ENCODE measurements around the gene LRRC8D.

LRRC8D gene

DNA sequence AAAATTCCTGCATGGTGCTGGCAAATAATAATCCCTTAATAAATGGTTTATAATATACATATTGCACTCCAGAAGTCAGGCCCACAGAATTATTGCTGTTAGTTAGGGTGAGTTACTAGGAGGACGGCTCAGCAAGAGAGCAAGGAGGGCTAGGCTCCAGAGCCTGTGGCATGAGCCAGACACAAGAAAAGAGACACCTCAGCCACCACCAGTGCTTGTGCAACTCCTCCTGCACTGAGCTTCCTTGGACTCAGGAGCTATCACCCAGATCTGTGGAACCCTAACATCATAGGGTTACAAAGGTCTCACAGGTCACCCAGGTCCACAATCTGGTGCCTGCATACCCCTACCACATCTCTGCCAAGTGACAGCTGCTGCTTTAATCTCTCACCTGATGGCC, 12.8 kb upstream of the LRRC8D start:
- DNase-seq: no peak

DNA sequence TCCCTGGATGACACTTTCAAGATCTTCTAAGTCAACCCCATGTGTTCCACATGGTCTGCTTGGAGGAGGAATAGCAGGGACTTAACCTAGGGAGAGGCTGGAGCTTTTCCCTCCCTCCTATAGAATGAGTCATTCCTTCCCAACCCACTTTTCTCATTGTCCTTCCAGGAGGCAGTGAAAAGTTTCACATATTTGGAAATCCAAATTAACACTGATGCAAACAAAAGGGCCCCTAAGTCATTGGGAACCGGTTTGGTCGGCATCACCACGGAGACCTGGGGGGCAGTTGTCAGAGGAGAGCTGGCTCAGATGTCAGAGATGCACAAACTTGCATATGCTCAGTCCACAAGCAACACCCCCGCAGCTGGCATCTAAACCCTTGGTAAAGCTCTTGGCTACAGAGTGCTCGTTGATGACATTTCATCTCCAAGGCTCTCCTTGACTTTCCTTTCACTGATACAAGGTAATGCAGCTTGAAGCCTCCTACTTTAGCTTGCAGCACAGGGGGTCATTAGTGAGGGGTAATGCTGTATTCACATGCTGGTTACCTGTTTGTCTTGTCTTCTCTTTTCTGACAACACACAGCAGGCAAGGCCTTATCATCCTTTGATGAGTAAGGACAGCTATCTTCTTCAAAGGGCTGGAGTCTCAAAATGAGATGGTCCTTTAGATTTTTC, 12.3 kb upstream of the LRRC8D start:
- DNase-seq: peak; percentile 90

DNA sequence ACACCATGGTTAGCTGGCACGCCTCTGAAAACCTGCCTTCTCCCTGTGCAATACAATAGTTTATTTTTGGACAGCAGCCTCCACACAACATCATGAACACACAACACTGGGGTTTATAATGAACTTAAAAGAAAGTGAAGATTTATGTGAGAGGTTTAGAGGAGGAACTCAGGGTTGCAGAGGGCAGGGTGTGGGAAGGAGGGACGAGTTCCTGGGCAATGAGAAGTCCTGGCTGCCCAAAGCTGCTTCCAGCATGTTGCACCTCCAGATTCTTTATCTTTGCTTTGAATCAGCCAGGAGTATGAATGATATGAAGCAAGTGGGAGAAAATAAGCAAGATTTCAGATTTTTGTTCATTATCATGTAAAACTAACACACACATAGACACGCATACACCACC, 11.3 kb upstream of the LRRC8D start:
- no peak for DNase-seq

DNA sequence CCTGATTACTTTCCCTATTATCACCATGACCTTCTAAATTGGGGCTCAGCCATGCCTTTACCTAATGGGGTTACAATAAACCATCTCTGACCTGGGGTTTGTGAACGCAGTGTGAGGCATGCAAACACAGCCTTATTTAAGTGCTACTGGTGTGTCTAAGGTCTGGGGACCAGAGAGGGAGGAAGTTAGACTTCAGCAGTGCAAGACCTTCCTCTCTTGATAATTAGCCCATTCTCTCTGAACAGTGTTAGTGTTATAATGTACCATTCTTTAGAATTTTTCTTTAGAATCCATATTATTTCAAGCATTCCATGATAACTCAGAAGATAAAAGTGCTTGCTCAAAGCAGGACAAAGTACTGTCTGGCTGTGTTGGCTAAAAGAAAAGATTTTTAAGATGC, 10.5 kb upstream of the LRRC8D start:
- no peak for DNase-seq

DNA sequence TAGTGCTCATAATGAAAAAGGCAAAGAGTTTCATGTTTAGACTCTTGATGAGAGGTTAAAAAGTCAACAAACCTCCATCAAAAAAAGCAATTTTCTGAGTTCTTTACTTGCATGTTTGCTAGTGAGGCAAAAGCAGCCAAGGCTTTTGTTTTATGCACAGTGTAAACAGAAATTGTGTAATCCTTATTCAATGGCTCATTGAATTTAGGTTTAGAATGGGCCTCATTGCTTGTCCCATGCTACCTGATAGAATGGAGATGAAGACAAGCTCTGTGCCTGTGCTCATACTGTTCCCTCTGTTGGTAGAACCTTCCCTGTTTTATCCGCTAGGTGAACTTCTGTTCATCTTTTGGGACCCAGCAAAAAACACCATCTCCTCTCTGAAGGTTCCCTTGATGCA, 10.0 kb upstream of the LRRC8D start:
- DNase-seq: no peak

DNA sequence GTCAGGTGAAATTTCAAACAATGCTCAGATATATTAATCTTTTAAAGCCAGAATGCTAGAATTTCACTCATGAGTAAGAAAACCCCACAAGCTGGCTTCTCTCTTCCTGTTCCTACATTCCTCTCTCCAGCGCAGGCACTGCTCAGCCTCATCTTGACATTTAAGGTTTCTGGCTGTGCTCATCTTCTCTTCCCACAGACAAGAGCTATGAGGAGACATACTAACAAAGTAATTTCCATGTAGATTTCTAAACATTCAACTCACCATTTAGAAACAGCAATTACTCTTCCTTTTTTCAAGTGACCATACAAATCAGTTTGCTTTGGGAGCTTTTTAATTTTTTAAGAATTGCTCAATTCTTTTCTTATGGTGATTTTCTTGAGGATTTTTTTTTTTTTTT, 7.8 kb upstream of the LRRC8D start:
- DNase-seq: peak; percentile 80

DNA sequence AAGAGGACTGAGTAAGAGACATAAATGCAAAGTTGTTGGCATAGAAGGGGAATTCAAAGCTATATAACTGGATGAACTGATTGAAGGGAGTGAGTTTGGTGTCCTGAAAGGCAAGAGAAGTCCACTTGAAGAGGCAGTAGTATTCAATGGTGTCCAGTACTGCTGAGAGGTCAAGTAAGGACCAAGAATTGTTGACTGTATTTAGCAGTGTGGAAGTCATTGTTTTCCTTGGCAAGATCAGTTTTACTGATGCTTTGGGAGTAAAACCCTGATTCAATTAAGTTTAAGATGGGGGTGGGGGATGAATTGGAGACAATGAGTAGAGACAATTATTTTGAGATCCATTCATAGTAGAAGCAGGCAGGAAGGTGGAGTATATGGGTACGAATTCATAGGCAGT, 5.8 kb upstream of the LRRC8D start:
- no peak for DNase-seq

DNA sequence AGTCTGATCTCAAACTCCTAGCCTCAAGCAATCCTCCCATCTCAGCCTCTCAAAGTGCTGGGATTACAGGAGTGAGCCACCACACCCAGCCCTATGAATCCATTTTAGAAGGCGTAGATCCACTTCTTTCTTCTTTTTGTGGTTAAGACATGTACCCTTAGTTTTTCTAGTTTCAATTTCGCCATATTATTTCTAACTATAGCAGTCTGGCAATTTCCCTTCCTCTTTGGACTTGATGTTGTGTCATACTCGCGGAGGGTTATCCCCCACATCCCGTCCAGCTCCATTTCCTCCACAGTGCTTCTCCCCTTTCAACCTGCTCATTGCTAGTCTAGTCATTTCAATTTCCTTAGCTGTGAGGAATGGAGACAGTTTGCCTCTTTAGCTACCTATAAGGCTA, 5.2 kb upstream of the LRRC8D start:
- DNase-seq: no peak

DNA sequence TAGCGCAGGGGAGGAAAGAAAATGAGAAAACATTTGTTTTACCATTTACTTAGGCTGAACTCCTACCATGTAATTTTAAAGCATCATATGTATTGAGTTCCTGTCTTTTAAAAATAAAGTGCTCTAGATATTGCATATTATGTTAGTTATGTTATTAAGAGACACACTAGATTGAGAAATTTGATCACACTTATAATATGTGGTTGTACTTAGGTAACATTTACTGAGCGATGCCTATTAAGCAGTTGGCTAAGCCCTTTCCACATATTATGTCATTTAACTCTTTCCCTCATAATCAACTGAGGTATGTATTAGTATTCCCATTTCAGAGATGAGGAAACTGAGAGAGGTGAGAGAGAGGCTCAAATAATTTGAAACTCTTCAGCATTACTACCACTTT, 4.5 kb upstream of the LRRC8D start:
- no peak for DNase-seq

DNA sequence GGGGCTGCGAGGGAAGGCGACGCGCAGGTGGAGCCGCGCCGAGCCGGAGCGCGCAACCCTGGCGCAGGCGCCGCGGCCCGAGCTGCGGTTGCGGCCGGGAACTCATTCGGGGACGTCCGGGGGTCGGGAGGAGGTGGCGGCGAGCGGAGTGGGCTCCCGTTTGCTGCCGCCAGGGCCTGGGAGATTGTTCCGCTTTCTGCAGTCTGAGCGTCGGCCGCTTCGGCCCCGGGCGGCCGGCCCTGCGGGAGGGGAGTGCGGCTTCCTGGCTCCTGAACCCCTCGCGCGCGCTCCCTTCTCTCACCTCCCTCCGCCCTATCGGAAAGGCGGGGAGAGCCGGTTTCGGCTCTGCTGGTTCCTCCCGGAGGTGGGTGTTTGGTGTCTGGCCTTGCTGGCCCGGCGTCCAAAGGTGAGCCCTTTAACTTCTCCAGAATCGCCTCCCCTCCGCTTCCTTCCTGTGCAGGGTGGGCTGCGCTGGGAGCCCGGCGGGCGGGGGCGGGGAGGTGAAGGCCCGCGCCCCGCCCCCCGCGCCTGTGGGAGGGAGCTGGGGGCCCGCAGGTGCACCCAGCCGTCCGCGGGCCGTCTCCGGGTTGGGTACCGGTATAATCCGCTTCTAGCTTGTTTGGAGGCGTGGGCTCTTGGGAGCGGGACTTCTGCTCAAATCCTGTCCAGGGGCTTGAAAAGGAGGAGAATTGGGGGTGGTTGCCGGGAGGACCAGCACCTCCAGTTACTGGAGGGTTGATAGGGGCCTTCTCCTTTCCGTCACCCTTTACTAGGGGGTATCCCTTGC, 683 bp downstream of the LRRC8D start:
- DNase-seq: peak; percentile 76

DNA sequence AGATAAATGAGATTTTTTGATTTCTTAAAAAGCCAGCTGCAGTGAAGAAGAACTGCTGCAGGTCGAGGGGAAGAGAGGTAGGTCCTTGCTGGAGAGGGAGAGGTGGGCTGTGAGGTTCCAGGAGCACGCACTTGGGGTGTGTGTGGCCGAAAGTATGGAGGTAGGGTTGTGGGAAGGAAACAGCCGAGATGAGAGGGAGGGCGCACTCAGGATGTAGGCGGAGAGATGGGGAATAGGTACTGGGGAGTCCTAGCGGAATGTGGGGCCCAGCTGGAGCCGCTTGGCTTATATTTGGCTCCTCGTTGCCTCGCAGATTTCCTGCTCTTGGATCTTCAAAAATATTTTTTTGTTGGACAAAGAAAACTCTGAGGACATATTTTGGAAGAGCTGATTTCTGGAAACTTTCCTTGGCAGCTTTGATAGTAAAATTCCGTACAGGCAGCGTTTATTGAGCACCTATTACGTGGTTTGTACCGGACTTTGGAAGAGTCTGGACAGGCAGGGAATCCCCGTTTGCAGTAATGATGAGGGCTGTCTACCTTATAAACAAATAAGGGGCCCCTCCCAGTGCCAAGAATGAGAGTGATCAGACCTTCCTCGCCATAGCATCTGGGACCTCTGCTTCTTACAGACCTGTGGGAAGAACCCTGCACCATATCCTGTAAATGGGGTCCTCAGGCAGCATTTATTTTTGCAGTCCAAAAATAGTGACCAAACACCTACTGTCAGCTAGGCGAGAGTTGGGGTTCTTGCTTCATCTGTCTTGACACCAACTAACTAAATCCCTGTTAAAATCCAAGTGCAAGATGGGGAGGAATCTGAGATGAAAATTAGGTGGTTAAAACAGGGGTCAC, 1.5 kb downstream of the LRRC8D start:
- no peak for DNase-seq

DNA sequence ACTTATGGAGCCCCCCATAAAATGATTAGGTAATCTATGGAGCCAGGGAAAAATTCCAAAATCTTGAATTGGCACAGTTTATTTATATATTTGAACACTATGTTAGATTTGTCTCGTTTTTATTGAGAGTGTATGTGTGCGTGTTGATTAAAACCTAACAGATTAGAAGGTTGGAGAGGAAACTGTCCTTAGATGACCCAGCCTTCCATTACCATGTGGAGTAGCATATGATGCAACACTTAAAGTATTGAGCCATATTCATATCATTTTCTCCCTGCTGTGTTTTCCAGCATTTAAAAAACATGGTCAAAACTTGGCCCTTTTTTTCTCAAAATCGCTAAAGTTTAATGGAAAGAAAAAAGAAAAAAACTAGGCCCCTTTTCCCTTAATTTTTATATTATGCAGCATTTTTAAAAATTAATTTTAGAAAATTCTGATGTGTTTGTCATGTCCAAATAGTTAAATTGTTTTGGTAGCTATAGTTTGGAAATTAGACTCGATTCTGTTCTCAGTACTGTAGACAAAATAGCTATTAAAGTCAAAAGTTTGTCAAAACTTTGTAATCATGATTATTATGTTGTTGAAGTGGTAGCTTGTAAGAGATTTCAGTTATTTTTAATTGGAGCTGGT, 2.3 kb downstream of the LRRC8D start:
- no peak for DNase-seq

DNA sequence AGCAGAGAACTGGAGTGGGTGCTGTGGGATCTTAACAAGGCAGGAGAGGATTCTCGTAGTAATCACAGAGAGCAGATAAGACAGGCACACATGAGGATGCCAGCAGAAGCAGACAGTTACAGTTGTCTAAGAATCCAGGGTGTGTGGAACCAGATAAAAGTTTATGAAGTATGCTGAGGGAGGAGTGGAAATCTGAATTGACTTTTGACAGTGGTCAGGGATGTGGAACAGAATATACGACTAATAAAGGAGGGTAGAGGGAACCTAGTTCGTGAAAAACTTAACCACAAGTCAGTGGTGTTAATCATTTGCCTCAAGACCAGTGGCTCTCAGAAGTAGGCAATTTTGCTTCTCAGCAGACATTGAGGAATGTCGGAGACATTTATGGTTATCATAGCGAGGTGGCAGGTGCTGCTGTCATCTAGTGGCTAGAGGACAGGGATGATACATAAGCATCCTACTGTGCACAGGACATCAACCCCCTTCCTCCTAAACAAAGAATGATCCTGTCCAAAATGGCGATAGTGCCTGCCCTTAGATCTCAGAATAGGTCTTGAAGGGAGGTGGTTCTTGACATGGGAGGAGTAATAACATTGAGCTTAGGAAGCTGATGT, 3.0 kb downstream of the LRRC8D start:
- DNase-seq: no peak

DNA sequence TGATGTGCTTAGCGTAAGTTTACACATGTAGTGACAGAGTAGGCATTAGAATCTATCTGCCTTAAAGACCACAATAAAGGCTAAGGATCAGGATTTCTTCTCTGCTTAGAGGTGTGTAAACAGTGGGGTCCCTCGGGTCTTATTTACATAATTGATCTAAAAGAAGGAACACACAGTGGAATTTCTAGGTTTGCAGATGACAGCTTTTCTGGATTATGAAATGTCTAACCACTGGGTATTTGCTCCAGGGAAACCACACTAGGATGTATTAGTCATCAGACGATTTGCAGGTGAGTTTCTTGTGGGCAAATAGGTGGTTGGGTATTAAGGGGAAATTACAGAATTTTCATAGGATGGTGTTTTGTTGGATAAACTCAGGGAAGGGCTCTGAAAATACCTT, 5.8 kb downstream of the LRRC8D start:
- DNase-seq: no peak

DNA sequence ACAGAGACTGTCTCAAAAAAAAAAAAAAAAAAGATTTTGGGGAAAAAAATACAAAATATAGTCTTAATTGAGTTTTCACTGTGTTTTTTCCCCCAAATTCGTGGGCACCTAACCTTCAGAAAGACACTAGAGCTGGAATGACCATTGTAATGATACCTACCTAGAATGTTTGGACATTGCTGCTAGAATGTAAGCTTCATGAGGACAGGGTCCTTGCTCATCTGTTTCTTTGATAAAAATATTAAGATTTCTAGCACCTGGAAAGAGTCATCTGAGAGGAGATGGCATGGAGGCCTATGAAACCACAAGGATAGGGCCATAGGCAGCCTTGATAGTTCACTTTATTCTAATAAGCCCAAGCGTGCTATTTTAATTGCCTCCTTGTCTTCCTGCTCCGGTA, 6.5 kb downstream of the LRRC8D start:
- DNase-seq: no peak

DNA sequence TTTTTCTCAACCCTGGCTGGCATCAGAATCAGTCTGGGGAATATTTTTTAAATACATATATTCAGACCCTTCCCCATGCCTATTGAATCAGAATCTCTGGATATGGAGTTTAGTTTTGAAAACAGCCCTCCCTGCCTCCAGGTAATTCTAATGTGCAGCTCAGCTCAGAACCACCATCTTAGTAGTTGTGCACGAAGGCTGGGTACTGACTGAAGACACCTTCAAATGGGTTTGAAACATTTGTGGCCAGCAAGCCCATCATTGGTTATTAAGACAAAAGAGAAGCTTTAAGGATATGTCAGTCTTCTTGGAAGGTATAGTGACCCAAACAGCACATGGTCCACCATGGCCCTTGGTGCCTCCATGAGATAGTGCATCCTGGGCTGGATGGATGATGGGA, 7.1 kb downstream of the LRRC8D start:
- no peak for DNase-seq

DNA sequence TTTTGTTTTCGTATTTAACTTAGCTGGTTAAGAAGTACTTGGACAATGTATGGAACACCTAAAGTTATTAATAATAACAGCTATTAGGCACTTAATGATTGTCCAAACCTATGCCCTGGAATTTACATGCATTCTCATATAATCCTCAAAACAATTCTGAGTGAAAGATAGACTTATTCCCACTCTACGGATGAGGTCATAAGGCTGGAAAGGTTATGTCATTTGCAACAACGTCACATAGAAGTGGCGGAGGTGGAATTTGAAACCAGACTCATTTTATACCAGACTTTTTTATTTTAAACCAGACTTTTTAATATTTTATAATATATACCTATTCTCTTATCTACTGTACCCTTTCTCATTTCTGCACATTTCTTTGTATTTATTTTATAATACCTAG, 8.4 kb downstream of the LRRC8D start:
- DNase-seq: no peak

DNA sequence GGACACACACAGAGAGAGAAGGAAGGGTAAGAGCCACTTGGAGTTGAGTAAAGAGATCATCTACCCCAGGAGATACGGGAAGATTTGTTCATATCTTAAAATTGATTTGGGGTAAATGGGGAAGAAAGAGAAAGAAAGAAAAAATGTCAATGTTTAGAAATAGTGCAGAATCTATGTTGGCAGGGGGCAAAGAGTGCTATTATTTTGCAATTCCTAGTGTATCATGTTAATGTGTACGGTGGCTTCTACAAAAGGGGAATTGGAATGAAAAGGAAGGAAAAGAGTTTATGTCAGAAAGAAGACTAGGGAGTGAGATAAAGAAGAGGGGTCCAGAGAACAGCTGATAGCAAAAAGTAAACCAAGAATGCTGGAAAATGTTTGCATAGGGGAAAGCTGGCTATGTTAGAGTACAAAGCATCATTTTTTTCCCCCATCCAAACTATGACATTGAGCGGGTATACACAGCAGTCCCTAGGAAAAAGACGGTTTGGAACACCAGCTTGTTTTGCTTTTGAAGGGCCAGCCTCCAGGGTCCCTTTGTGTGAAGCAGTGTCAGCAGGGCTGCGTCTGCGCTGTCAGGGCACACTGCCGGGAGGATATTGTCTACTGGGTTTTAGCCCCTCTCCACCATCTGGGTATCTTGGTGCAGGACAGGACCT, 10.8 kb downstream of the LRRC8D start:
- DNase-seq: no peak

DNA sequence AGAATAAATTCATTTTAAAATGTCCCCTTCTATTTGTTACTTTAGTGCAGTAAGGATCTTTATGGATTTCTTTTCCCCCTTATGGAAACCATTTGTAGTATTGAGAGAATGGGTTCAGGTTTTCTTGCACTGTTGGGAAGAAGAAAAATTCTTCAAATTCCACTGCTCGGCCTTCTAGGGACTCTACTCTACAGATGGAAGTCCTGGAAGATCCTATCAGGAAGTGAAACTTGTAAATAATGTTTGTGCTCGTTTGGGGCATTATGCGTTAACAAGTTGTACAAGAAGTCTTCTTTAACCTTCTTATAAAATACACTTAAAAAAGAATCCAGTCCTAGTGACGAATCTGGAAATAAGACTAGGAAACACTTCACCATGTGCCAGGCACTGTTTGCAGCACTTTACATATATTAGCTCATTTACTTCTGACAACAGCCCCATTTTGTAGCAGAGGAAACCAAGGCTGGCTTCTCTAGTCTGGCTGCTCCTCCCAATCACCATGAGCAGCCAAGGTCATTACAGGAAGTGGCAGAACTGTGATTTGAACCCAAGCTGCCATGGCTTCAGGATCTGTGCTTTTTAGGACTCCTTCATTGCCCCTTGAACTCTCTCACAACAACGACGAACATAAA, 11.8 kb downstream of the LRRC8D start:
- DNase-seq: no peak

DNA sequence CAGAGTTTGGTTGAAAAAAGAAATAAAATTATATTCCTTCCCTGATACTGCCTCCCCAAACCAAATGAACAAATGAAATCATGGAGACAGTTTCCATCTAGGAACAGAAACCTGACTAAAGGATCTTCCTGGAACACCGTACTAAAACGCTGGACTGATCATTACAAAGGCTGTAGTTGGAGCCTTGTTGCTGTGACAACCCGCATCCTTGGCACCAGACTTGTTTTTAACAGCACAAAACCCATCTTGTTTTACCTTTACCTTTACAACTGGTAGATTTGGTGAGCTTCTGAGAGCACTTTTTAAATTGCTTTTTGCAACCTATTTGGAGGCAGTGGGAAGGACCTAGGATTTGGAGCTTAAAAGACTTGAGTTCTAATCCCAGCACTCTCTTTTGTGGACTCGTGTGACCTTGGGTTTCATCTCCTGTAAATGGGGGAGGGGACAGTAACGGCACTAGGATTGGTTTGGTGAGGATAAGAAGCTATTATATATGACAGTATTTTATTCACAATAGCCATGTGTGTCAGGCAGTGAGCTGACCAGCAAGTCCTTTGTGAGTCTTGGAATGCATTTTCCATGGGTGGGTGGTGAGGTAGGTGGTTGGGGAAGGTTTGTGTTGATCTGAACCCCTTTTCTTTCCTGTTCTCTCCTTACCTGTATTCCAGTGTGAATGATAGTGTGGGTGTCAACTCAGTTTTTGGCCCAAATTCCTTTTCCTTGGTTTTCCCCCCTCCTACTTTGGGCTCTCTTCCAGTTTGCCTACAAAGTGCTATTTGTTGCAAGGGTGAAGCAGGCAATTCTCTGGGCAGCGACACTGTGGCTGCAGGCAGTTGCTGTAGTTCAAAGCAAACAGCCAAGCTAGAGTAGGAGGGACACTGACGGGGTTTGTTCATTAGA, 12.6 kb downstream of the LRRC8D start:
- no peak for DNase-seq

Data from islet precursor cell (in vitro differentiated cells).